CD4-positive, alpha-beta memory T cell (primary cell): ENCODE results near the gene ARID5B. TPM values are rescaled to one million over a fixed set of nuclear protein-coding genes. Genes with fewer than 3 reads are reported as not detected.

Source experiments
- CTCF ChIA-PET: fragments of 350-600 bp; sonication (Branson Sonifier 250); formaldehyde crosslinking; loops from one replicate; lab custom pipeline; 2021; ENCODE audit warnings: inconsistent platforms; ENCODE audit not compliant: partially characterized antibody; lab: Charles Lee
- POLR2A ChIA-PET: fragments of 350-600 bp; sonication (Branson Sonifier 250); formaldehyde crosslinking; loops from one replicate; lab custom pipeline; 2021; ENCODE audit not compliant: partially characterized antibody; lab: Charles Lee
- DNase-seq, 5 donors: peaks; one replicate each; pipeline versions ENCODE4 v3.0.0 to v3.0.0-alpha.2; 2020 to 2022; ENCODE audit warnings: mixed read lengths in 1 of 5
- H3K27ac ChIP-seq: one replicate; pipeline ENCODE4 v1.7.0; 2013; ENCODE audit warnings: low read depth, low read length
- H3K27me3 ChIP-seq: 2 replicates; pipeline ENCODE4 v1.7.0; 2013; ENCODE audit warnings: mild to moderate bottlenecking, low read length, moderate library complexity; ENCODE audit not compliant: insufficient read depth
- H3K36me3 ChIP-seq: 2 replicates; pipeline ENCODE4 v1.7.0; 2013; ENCODE audit warnings: mild to moderate bottlenecking, low read length, moderate library complexity; ENCODE audit not compliant: insufficient read depth
- H3K4me1 ChIP-seq: 2 replicates; pipeline ENCODE4 v1.7.0; 2013; ENCODE audit warnings: mild to moderate bottlenecking, low read length, moderate library complexity; ENCODE audit not compliant: insufficient read depth
- H3K4me3 ChIP-seq, 2 donors: one replicate each; pipeline ENCODE4 v1.7.0; 2013; ENCODE audit warnings: low read length in 2 of 2, mild to moderate bottlenecking in 1 of 2
- H3K9me3 ChIP-seq, 2 donors: one replicate each; pipeline ENCODE4 v1.7.0; 2013; ENCODE audit warnings: low read length in 2 of 2, control low read depth in 1 of 2; ENCODE audit not compliant: control insufficient read depth in 1 of 2
- H3K27ac Mint-ChIP-seq, 7 donors: one replicate each; pipeline ENCODE4 v1.8.0; 2020 to 2021; ENCODE audit warnings: mixed read lengths in 7 of 7, mild to moderate bottlenecking in 6 of 7, inconsistent platforms in 3 of 7, moderate library complexity in 3 of 7
- H3K27me3 Mint-ChIP-seq, 2 donors: one replicate each; pipeline ENCODE4 v1.8.0; 2020 to 2021; ENCODE audit warnings: mixed read lengths in 2 of 2
- H3K36me3 Mint-ChIP-seq, 2 donors: one replicate each; pipeline ENCODE4 v1.8.0; 2020 to 2021; ENCODE audit warnings: mixed read lengths in 2 of 2, inconsistent platforms in 1 of 2, mild to moderate bottlenecking in 1 of 2
- H3K4me1 Mint-ChIP-seq, 4 donors: one replicate each; pipeline ENCODE4 v1.8.0; 2020 to 2021; ENCODE audit warnings: mixed read lengths in 4 of 4, mild to moderate bottlenecking in 1 of 4
- H3K4me3 Mint-ChIP-seq, 8 donors: one replicate each; pipeline ENCODE4 v1.8.0; 2020 to 2021; ENCODE audit warnings: mixed read lengths in 8 of 8, mild to moderate bottlenecking in 7 of 8, moderate library complexity in 6 of 8, inconsistent platforms in 3 of 8
- H3K9me3 Mint-ChIP-seq, 8 donors: one replicate each; pipeline ENCODE4 v1.8.0; 2020 to 2021; ENCODE audit warnings: mixed read lengths in 8 of 8, mild to moderate bottlenecking in 5 of 8, inconsistent platforms in 3 of 8, moderate library complexity in 1 of 8
- intact Hi-C: fragments of 100-400 bp; cut with micrococcal nuclease; formaldehyde crosslinking; loops from one replicate; pipeline ENCODE4 v1.15.1; 2023
- polyA plus RNA-seq, 2 donors: library from polyadenylated mRNA; unstranded; fragments of 300-500 nt; fragmentation: Illumina TruSeq; gene quantifications; one replicate each; pipeline ENCODE4 v1.2.3, GENCODE V29; 2021
- total RNA-seq, 2 experiments: library from RNA; stranded (reverse); gene quantifications; one replicate each; pipeline ENCODE4 v1.2.3, GENCODE V29; 2021

ARID5B gene
- total and polyA plus RNA-seq, 4 experiments from 2014 or later, result 30.9 to 49.6 (median 41.9) TPM

GRCh38 chr10:61888744-61889143, 12.8 kb upstream of the ARID5B start:
- H3K27ac Mint-ChIP-seq, result no peak overlapping the region
- no peak for DNase-seq
- H3K27me3 ChIP-seq, result no peaks in the 10 kb centered on the region
- CTCF ChIA-PET, result interaction anchor here (1.2 kb wide), 1 partner anchor 8 kb away, joined by 4 read pairs; no protein-coding TSS in a partner anchor
- no peaks in the 10 kb centered on the region for H3K36me3 Mint-ChIP-seq
- no peaks in the 10 kb centered on the region for H3K36me3 ChIP-seq
- no peak overlapping the region for H3K27ac ChIP-seq
- no peak overlapping the region for H3K4me3 ChIP-seq
- no peak overlapping the region for H3K4me3 Mint-ChIP-seq
- intact Hi-C loops, result no loop called here
- H3K9me3 Mint-ChIP-seq, result peaks cover 0 to 3% (median 0%) of the 10 kb centered on the region in 8 donors
- H3K4me1 ChIP-seq, result no peaks in the 10 kb centered on the region
- no peaks in the 10 kb centered on the region for H3K4me1 Mint-ChIP-seq
- POLR2A ChIA-PET, result no interaction called here
- H3K27me3 Mint-ChIP-seq, result peaks cover 3 to 6% of the 10 kb centered on the region in 2 donors
- H3K9me3 ChIP-seq, result no peaks in the 10 kb centered on the region

GRCh38 chr10:61890430-61890829, 11.1 kb upstream of the ARID5B start:
- no peak for DNase-seq
- Histone ChIP-seq H3K36me3 (no peaks in the 10 kb centered on the region), H3K27me3 (no peaks in the 10 kb centered on the region), H3K4me1 (no peaks in the 10 kb centered on the region), H3K9me3 (no peaks in the 10 kb centered on the region), H3K27ac (no peak overlapping the region), H3K4me3 (no peak overlapping the region)
- Mint-ChIP-seq H3K4me1 (no peaks in the 10 kb centered on the region), H3K36me3 (no peaks in the 10 kb centered on the region), H3K4me3 (no peak overlapping the region), H3K27ac (no peak overlapping the region), H3K9me3 (no peaks in the 10 kb centered on the region), H3K27me3 (peaks cover 3 to 4% of the 10 kb centered on the region in 2 donors)
- intact Hi-C loops, result loop anchor here (10.0 kb wide), 1 partner anchor 534 kb away; no protein-coding TSS in a partner anchor
- ChIA-PET CTCF (interaction anchor here (1.0 to 1.5 kb wide), 2 partner anchors 98 to 375 kb away, joined by 3 read pairs; no protein-coding TSS in a partner anchor), POLR2A (interaction anchor here (1.0 to 1.6 kb wide), 3 partner anchors 9 to 12 kb away, joined by 3 to 8 read pairs (median 4); no protein-coding TSS in a partner anchor)

GRCh38 chr10:61890881-61891409, 10.6 kb upstream of the ARID5B start:
- CTCF ChIA-PET, result interaction anchor here (1.0 to 1.5 kb wide), 3 partner anchors 52 to 374 kb away, joined by 3 read pairs; no protein-coding TSS in a partner anchor
- intact Hi-C loops, result loop anchor here (10.0 kb wide), 1 partner anchor 534 kb away; no protein-coding TSS in a partner anchor
- peaks cover 3 to 4% of the 10 kb centered on the region in 2 donors for H3K27me3 Mint-ChIP-seq

GRCh38 chr10:61891906-61892585, 9.5 kb upstream of the ARID5B start:
- Mint-ChIP-seq H3K27ac (no peak overlapping the region), H3K4me1 (peaks cover 3 to 5% (median 4%) of the 10 kb centered on the region in 4 donors), H3K27me3 (peaks cover 0 to 4% of the 10 kb centered on the region in 2 donors), H3K4me3 (no peak overlapping the region), H3K9me3 (no peaks in the 10 kb centered on the region), H3K36me3 (peaks cover 0 to under 1% of the 10 kb centered on the region in 2 donors)
- Histone ChIP-seq H3K27me3 (no peaks in the 10 kb centered on the region), H3K9me3 (no peaks in the 10 kb centered on the region), H3K4me1 (peaks cover 1% of the 10 kb centered on the region), H3K4me3 (no peak overlapping the region), H3K36me3 (no peaks in the 10 kb centered on the region), H3K27ac (no peak overlapping the region)
- CTCF ChIA-PET, result interaction anchor here (1.0 to 1.2 kb wide), 2 partner anchors 9 to 51 kb away, joined by 3 read pairs; partner anchors contain the start of gene ARID5B
- POLR2A ChIA-PET, result no interaction called here
- no peak for DNase-seq
- intact Hi-C loops, result loop anchor here (10.0 kb wide), 1 partner anchor 533 kb away; no protein-coding TSS in a partner anchor

More at GRCh38 chr10:61890881-61891409, 10.6 kb upstream of the ARID5B start:
- no peaks in the 10 kb centered on the region for H3K9me3 ChIP-seq
- no peaks in the 10 kb centered on the region for H3K36me3 ChIP-seq
- H3K27ac ChIP-seq, result no peak overlapping the region
- no peaks in the 10 kb centered on the region for H3K27me3 ChIP-seq
- DNase-seq, result no peak
- Mint-ChIP-seq H3K4me3 (no peak overlapping the region), H3K9me3 (no peaks in the 10 kb centered on the region), H3K36me3 (no peaks in the 10 kb centered on the region), H3K4me1 (no peaks in the 10 kb centered on the region), H3K27ac (no peak overlapping the region)
- H3K4me1 ChIP-seq, result no peaks in the 10 kb centered on the region
- H3K4me3 ChIP-seq, result no peak overlapping the region
- POLR2A ChIA-PET, result interaction anchor here (1.0 to 1.6 kb wide), 3 partner anchors 8 to 12 kb away, joined by 3 to 8 read pairs (median 4); no protein-coding TSS in a partner anchor

- H3K36me3 Mint-ChIP-seq, result peaks cover 0 to 2% of the 10 kb centered on the region in 2 donors
- DNase-seq, result no peak
- H3K27me3 Mint-ChIP-seq, result peaks cover 0 to 4% of the 10 kb centered on the region in 2 donors
- Histone ChIP-seq H3K27me3 (no peaks in the 10 kb centered on the region), H3K4me1 (peaks cover 10% of the 10 kb centered on the region), H3K36me3 (no peaks in the 10 kb centered on the region), H3K9me3 (no peaks in the 10 kb centered on the region), H3K27ac (no peak overlapping the region), H3K4me3 (no peak overlapping the region)
- ChIA-PET POLR2A (no interaction called here), CTCF (interaction anchor here (1.4 kb wide), 1 partner anchor 44 kb away, joined by 3 read pairs; no protein-coding TSS in a partner anchor)
- no peak overlapping the region for H3K27ac Mint-ChIP-seq
- H3K4me3 Mint-ChIP-seq, result no peak overlapping the region
- intact Hi-C loops, result loop anchor here (10.0 kb wide), 1 partner anchor 532 kb away; no protein-coding TSS in a partner anchor
- H3K9me3 Mint-ChIP-seq, result no peaks in the 10 kb centered on the region
- peaks cover 8 to 14% (median 12%) of the 10 kb centered on the region in 4 donors for H3K4me1 Mint-ChIP-seq
These were observed 8.5 kb upstream of the ARID5B start for GRCh38 chr10:61892961-61893360.

GRCh38 chr10:61894133-61894532, 7.4 kb upstream of the ARID5B start:
- Histone ChIP-seq H3K9me3 (no peaks in the 10 kb centered on the region), H3K4me3 (no peak overlapping the region), H3K4me1 (peaks cover 22% of the 10 kb centered on the region), H3K36me3 (no peaks in the 10 kb centered on the region), H3K27me3 (no peaks in the 10 kb centered on the region), H3K27ac (no peak overlapping the region)
- ChIA-PET CTCF (interaction anchor here (1.3 to 1.6 kb wide), 3 partner anchors 9 to 351 kb away, joined by 3 to 4 read pairs (median 3); no protein-coding TSS in a partner anchor), POLR2A (no interaction called here)
- H3K27ac Mint-ChIP-seq, result no peak overlapping the region
- H3K4me3 Mint-ChIP-seq, result no peak overlapping the region
- H3K4me1 Mint-ChIP-seq, result peaks cover 17 to 26% (median 22%) of the 10 kb centered on the region in 4 donors
- DNase-seq, result no peak
- H3K9me3 Mint-ChIP-seq, result no peaks in the 10 kb centered on the region
- intact Hi-C loops, result loop anchor here (10.0 kb wide), 1 partner anchor 531 kb away; no protein-coding TSS in a partner anchor
- H3K36me3 Mint-ChIP-seq, result peaks cover 0 to 3% of the 10 kb centered on the region in 2 donors
- H3K27me3 Mint-ChIP-seq, result no peaks in the 10 kb centered on the region
